ENCODE data around the gene FHOD1. TPM values are rescaled to one million over a fixed set of nuclear protein-coding genes. Genes with fewer than 3 reads are reported as not detected.
A peak's percentile ranks its signal among the peaks of the same experiment; 100 is the strongest.

The FHOD1 gene
- total and polyA plus RNA-seq, 10 of the 15 experiments (the other 5 are each of a cell fraction or from before 2014, with no cell fraction given) = 8.9 to 65.7 (median 18.1) TPM

GRCh38 chr16:67247192-67248072, at the start of gene FHOD1 (continued):
- TF ChIP-seq CEBPZ (IDR thresholded peaks at IDR 0.05; ENCODE audit: low read depth, low read length) (no peak), TARDBP (IDR thresholded peaks at IDR 0.05; ENCODE audit: borderline replicate concordance) (0 out of 2 replicates have a peak, but pooled peaks have one; percentile 10), GATAD2B (conservative IDR thresholded peaks at IDR 0.05; ENCODE audit: low read depth) (peak; percentile 40; the same call in 1 of the 2 replicates), ASH2L (IDR thresholded peaks at IDR 0.05; ENCODE audit: borderline replicate concordance, low read depth) (no peak), PML (IDR thresholded peaks at IDR 0.05; ENCODE audit: low read length) (no peak), RB1 (IDR thresholded peaks at IDR 0.05; ENCODE audit: borderline replicate concordance) (peak; percentile 81; the same call in 1 of the 2 replicates), IRF3 (IDR thresholded peaks at IDR 0.05) (no peak), CBX5 (IDR thresholded peaks at IDR 0.05; ENCODE audit: low read depth) (no peak), ATF2 (IDR thresholded peaks at IDR 0.05; ENCODE audit: low read length) (no peak), NR2F1 (conservative IDR thresholded peaks at IDR 0.05) (0 out of 2 replicates have a peak, but pooled peaks have one; percentile 9), NKRF (conservative IDR thresholded peaks at IDR 0.05) (peak; percentile 82), PAX8 (IDR thresholded peaks at IDR 0.05) (no peak), SIX5 (IDR thresholded peaks at IDR 0.05; ENCODE audit: low read depth, low read length, severe bottlenecking) (no peak), SIN3A (IDR thresholded peaks at IDR 0.05; ENCODE audit: low read depth, low read length) (peak; percentile 62; the same call in 1 of the 2 replicates), BHLHE40 (IDR thresholded peaks at IDR 0.05; ENCODE audit: borderline replicate concordance in 1 of 2, low read depth in 2 of 2, low read length in 1 of 2) (peak in 1 of 2 experiments; percentile 69; a peak in 2 of 4 replicates), SP1 (IDR thresholded peaks at IDR 0.05; ENCODE audit: low read depth, low read length) (peak; percentile 78), NFYB (IDR thresholded peaks at IDR 0.05; ENCODE audit: insufficient read depth, low read depth, low read length) (peak; percentile 60; the same call in 1 of the 2 replicates), YY1 (IDR thresholded peaks at IDR 0.05; ENCODE audit: low read depth, low read length) (peak; percentile 29; the same call in 1 of the 2 replicates), HDAC2 (IDR thresholded peaks at IDR 0.05) (no peak)

Data from GM12878 (cell line).